Fibroblast of pulmonary artery (primary cell): ENCODE results near the gene MYOC.
"Not testable (repeated sequence)": the region's sequence is repeated elsewhere in the genome, so short reads cannot be mapped to it uniquely, and the experiment has no call there.

ENCODE experiments used
- DNase-seq: peaks from one replicate; pipeline ENCODE4 v3.0.0-alpha.2; 2010; ENCODE audit warnings: low read depth
- H3K4me3 ChIP-seq: replicated peaks from 2 replicates; pipeline ENCODE4 v1.5.1; 2011; ENCODE audit warnings: low read depth, mild to moderate bottlenecking, control low read depth, low read length, moderate library complexity
- CTCF ChIP-seq: IDR thresholded peaks from 2 replicates; pipeline ENCODE4 v1.5.1; 2011; ENCODE audit warnings: mild to moderate bottlenecking, control low read depth, low read length, inconsistent platforms; ENCODE audit errors: missing control alignments

The MYOC gene

GRCh38 chr1:171663036-171663853 is 10.8 kb upstream of the MYOC start:
- H3K4me3 ChIP-seq: no peak overlapping the region
- no peak for DNase-seq
- TF ChIP-seq CTCF: no peak

GRCh38 chr1:171661076-171661650 is 8.7 kb upstream of the MYOC start:
- no peak overlapping the region for H3K4me3 ChIP-seq
- no peak for DNase-seq
- TF ChIP-seq CTCF: no peak

GRCh38 chr1:171656206-171656605 is 3.7 kb upstream of the MYOC start:
- not testable (repeated sequence) for H3K4me3 ChIP-seq, DNase-seq

GRCh38 chr1:171655746-171656116 is 3.2 kb upstream of the MYOC start:
- no peak for DNase-seq
- H3K4me3 ChIP-seq: peak overlapping the region; percentile 44
- no peak for TF ChIP-seq CTCF

GRCh38 chr1:171654942-171655745 is 2.7 kb upstream of the MYOC start:
- TF ChIP-seq CTCF: peak; percentile 84
- DNase-seq: peak; percentile 93
- peak overlapping the region; percentile 44 for H3K4me3 ChIP-seq

- peak overlapping the region; percentile 44 for H3K4me3 ChIP-seq
- TF ChIP-seq CTCF: no peak
- DNase-seq: peak; percentile 52
Measured at GRCh38 chr1:171654201-171654941, 1.9 kb upstream of the MYOC start.

GRCh38 chr1:171653796-171654195 is 1.3 kb upstream of the MYOC start:
- DNase-seq: no peak

More at GRCh38 chr1:171653796-171654195, 1.3 kb upstream of the MYOC start:
- no peak overlapping the region for H3K4me3 ChIP-seq
- TF ChIP-seq CTCF: no peak
